HG03575 (cell line): Measurements from ENCODE around the gene DDAH2.

Experiments used
- ATAC-seq: cut with Tn5 transposase; IDR thresholded peaks from one replicate; pipeline ENCODE4 v1.9.1; 2021; ENCODE audit not compliant: unreplicated experiment, insufficient number of reproducible peaks, low FRiP score; ENCODE audit errors: extremely low read depth

The DDAH2 gene, protein sequence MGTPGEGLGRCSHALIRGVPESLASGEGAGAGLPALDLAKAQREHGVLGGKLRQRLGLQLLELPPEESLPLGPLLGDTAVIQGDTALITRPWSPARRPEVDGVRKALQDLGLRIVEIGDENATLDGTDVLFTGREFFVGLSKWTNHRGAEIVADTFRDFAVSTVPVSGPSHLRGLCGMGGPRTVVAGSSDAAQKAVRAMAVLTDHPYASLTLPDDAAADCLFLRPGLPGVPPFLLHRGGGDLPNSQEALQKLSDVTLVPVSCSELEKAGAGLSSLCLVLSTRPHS

DNA sequence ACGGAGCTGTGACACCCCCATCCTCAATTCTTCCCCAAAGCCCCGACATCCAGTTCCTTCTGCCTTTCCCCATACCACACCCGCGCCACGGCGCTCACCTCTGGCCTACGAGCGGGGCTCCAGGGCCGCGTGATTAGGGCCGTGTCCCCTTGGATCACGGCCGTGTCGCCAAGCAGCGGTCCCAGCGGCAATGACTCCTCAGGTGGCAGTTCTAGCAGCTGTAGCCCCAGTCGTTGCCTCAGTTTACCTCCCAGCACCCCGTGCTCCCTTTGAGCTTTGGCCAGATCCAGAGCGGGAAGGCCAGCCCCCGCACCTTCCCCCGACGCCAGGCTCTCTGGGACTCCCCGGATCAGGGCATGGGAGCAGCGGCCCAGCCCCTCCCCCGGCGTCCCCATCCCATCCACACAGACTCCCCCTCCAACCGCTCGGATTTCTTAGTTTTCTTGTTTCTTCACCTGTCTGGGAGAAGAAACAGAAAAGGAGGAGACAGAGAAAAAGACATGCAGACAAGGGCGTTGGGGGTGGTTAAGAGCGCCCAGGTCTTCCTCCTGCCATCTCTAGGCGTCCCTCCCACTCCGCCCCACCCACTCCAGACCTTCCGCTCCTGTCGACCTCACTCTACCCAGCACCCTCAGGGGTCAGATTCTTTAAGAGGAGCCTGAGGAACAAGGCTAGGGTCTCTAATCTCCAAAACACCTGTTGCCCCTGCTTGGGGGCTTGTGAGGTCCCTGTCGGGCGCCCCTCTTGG lies at the start of gene DDAH2:
TSS of gene DDAH2 (minus strand) at position 533 of the 748 bp plus-strand sequence. CDS start at position 395, 138 bp downstream.
- ATAC-seq: no peak

DNA sequence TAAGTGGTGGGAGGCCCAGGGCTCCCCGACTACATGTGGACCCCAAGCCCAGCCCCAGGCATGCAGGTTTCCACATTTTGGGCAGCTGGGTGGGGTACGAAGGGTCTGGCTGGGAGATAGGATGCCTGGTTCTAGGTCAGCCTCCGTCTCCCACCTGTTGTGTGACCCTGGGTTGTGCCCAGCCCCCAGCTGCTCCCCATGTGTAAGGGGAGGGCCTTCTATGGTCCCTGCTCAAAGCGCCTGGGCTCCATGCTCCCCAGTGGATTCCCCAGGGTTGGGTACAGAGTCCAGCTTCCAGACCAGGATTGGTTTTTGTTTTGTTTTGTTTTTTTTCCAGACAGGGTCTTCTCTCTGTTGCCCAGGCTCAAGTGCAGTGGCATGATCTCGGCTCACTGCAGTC lies 49.1 kb upstream of the DDAH2 start:
- no peak for ATAC-seq

DNA sequence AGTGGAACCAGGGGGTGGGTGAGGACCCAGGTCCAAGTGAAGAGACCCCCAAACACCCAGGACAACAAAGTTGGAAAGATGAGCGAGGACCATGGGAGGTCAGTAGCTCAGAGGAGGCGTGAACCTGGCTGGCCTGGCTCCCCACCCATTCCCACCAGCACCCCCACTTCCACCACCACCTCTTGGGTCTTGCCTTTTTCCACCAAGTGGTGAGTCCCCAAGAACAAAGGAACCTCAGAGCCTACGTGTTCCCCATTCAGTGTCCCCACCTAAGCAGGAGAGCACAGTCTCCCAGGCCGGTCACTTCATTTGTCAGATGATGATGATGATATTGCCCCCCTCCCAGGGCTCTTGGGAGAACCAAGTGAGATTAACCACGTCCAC lies 48.6 kb upstream of the DDAH2 start:
- no peak for ATAC-seq

DNA sequence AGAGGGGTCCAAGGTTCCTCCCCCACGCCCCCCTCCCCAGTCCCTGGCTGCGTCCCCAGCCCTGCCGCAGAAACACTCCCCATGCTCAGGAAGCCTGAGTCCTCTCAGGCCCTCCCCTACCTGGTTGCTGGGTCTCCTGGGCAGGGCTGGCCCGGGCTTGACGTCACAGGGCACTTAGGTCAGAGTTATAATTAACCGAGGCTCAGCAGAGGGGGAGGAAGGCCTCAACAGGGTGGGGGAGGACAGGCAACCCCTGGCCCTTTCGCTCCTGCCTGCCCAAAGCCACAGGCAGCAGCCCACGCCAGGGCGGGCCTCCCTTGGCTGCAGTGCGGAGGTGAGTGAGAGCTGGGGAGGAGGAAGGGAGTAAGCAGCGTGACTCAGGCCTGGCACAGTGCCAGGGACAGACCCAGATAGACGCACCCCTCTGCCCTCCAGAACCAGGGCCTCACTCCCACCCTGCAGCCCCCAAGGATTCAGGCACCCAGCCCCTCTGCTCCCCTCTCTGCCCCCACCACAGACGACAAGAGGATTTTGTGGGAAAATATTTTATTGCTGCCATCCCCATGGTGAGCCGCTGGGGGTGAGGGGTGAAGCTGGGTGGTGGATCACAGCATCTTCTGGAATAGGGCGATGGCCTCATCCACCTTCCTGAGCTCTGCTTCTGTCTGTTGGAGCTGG lies 48.0 kb upstream of the DDAH2 start, which contains the start of gene VWA7:
TSS of gene VWA7 (minus strand) at position 340 of the 678 bp plus-strand sequence. CDS start 549 bp downstream, outside the sequence.
- no peak for ATAC-seq

DNA sequence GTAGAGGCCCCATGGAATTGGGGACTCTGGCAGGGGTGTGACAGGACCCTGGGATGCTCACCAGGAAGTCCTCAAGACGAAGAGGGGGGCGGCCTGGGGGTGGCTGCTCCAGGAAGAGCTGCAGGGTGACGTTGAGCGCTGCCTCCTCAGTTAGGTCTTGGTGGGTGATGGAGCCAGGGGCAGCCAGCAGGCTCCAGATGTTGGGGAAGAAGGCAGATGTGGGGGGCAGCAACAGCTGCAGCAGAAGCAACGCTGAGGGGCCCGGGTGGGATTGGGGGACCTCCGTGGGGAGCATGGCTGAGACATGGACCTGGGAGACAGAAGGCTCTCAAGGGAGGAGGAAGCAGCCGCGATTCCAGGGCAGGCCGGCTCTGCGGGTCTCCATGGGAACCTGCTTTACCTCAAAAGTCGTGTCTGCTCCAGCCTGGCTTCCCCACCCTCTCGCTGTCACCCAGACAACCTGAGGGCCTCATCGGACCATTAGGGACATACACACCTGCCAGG lies 47.4 kb upstream of the DDAH2 start:
- no peak for ATAC-seq

DNA sequence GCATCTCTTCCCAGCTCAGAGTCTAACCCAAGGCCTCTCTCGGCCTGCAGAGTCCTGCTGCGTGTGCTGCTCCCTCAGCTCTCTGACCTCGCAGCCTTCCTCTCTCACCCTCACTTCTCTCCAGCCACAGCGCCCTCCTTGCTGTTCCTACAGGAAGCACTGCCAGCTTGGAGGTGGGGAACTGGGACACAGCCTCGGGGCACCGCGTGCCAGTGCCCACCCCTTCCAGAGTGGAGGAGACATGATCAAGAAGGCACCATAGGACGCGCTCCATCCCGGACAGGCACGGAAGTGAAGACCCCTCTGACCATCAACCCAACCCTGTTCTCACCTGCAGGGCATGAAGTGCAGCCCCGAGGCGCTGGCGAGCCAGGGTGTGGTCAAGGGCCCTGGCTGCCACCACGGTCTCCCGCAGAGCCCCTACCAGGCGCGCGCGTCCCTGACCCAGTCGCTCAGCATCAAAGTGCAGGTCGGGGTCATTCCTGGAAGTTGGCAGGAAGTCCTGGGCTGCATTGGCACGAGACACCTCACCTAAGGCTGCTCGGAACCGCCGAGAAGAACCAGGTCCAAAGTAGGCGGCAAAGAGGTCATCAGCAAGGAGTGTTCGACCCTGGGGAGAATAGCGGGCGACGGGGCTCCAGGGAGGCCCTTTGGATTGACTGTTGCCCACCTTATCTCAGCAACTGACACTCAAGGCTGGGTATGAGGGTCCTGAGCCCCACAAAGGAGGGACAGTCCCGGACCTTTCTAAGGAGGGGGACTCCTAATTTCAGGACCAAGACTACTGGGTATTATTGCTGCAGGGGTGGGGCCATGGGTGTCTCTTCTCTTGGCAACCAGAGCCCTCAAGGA lies 46.8 kb upstream of the DDAH2 start:
- no peak for ATAC-seq

DNA sequence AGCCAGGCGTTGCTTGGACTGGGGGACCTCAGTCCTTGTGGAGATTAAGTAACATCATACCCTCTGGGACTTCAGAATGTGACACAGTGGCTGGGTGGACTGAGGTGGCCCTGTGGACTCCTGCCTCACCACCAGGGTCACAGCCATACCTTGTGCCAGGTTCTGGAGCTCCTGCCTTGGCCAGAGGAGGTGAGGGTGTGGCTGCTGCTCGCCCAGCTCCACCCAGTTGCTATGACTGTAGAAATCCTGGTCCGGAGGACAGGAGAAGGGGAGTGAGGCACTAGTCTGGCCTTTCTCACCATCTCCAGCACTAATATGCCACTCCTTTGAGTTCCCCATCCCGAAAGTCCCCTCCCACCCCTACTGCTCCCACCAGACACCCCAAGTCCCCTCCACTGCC lies 46.1 kb upstream of the DDAH2 start:
- no peak for ATAC-seq

DNA sequence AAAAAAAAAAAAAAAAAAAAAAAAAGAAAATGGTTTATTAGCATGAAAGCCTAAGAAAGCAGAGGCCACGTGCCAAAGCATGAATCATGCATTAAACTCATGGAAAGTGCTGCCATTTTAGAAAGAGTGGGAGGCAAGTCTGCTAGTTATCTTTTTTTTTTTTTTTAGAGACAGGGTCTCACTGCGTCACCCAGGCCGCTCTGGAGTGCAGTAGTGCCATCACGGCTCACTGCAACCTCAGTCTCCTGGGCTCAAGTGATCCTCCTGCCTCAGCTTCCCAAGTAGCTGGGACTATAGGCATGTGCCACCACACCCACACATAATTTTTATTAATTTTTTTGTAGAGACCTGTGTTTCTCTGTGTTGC lies 42.9 kb upstream of the DDAH2 start:
- ATAC-seq: no peak

DNA sequence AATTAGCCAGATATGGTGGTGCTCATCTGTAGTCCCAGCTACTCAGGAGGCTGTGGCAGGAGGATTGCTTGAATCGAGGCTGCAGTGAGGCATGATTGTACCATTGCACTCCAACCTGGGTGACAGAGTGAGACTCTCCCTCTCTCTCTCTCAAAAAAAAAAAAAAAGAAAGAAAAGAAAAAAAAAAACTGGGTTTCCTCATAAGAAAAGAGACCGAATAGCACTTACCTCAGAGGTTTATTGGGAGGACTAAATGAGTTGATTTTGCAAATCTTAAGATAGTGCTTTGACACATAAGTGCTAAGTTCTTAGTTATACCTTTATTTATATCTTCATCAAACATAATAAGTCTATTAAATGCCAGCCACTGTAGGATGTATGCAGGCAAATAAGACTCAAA lies 41.8 kb upstream of the DDAH2 start:
- no peak for ATAC-seq

DNA sequence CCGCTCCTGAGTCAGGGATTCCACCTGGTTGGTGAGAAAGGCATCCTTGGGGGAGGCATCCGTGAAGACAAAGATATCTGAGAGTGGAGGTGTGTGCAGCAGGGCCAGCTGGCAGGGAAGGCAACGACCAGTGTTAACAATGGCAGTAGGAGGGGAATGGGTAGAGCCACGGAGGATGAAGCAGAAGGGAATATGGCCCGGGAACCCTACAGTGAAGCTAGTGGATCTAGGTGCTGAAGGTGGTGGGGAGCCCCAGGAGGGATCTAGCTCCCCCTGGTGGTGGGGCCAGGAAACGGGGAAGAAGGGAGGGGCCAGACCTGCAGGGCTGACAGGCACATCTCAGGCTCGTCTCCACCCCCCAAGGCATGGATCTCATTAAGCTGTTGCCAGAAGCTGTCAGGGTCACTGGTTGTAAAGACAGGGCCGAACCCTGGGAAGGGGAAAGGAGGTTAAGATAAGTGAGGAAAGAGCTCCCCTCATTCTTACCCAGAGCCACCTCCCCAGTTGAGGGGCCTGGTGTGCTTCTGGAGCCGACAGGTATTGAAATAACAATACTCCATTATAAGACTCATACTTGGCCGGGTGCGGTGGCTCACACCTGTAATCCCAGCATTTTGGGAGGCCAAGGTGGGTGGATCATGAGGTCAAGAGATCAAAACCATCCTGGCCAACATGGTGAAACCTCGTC lies 40.7 kb upstream of the DDAH2 start:
- ATAC-seq: no peak

DNA sequence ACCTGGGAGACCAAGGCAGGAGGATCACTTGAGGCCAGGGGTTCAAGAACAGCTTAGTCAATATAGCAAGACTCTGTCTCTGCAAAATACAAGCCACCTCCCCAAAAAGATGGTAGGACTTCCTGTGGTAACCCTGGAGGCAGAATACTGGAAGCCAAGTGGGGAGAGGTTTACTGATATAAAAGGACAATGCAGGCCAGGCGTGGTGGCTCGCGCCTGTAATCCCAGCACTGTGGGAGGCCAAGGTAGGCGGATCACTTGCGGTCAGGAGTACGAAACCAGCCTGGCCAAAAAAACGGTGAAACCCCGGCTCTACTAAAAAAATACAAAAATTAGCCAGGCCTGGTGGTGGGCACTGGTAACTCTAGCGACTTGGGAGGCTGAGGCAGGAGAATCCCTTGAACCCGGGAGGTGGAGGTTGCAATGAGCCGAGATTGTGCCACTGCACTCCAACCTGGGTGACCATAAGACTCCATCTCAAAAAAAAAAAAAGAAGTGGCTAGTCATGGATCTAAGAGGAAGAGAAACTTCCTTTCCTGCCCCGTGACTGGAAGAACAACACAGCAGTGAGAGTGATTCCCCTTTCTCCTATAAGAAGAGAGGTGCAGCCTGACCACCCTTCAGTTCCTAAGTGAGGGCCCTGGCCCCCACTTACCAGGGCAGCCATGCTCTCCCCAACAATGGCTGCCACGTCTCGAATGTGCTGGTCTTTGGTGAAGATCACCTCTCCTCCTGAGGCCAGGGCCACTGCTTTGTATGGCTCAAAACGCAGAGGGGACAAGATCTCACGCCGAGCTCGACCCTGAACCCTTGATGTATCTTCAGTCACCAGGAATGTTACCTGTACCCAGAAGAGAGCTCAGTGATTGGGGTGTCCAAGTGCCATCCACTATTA lies 39.5 kb upstream of the DDAH2 start:
- ATAC-seq: no peak

DNA sequence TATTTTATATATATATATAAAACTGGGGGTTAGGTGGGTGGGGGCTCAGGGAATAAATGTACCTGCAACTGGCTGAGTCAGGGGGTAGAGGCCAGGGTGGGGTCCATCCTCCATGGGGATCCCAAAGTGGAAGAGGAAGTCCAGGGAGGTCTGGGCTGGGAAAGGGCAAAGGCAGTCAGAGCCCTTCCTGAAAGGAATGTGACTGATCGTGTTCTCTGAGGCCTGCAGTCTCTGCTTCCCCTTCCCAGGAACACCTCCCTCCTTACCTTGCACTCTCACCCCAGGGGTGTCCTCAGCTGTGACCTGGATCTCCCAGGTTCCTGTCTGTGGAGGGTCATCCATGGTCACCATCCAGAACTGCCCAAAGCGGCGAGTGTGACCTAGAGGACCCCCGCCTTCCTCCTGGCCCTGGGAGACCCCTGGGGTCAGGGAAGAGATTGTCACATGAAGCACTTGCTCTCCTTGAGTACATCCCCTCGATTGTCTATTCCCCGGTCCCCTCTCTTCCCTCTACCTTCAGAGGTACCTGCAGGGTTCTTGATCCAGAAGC lies 38.1 kb upstream of the DDAH2 start:
- ATAC-seq: no peak

DNA sequence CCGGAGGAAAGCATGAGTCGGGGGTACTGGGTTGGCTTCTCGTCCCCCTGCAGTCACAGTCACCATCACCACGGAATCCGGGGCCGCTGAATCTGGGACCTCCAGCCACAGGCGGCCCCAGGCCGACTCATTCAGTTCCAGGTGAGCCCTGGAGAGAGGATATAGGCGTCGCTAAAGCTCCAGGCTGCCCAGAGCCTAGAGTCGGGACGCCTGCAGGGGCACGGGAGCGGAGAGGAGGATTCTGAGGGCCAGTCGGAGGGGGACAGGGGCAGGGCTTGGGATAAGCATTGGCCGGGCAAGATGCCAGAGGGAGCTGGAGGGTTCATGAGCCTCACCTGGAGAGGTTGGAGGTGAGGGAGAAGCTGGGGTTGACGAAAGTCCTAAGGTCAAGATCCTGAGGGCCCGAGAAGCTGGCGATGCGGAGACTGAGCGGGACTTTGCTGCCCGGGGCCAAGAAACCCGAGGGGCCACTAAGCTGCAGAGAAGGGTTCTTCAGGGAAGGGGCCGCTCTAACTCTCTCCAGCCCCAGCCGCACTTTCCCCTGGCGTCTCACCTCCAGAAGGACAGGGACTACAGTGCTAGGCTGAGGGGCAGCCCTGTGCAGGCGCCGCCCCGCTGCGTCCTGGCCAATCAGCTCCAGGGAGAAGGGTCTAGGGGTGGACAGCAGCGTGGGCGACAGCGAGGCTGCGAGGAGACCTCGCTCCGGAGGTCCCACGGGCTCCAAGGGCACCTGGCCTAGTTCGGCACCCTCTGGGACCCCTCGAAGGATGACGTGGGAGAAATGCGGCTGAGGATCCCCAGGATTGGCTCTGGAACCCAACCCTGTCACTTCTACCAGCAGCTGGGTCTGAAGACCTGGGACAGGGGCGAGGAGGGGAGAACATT lies 37.1 kb upstream of the DDAH2 start:
- ATAC-seq: no peak

DNA sequence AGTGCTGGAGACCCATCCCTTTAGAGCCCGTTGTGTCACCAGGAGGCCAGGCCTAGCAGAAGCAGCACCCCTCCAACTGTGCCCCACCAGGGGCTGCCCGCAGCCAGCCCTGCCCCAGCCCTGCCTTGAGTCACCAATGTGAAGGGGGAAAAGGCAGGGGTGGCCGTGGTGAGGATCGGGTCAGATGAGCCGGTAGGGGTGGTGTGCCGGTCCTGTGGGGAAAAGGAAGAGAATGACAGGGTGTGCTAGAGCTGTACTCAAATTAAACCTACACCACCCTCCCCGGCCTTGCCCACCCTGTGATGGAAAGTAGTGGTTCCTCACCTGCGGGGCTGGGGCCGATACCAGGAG lies 36.4 kb upstream of the DDAH2 start:
- ATAC-seq: no peak

DNA sequence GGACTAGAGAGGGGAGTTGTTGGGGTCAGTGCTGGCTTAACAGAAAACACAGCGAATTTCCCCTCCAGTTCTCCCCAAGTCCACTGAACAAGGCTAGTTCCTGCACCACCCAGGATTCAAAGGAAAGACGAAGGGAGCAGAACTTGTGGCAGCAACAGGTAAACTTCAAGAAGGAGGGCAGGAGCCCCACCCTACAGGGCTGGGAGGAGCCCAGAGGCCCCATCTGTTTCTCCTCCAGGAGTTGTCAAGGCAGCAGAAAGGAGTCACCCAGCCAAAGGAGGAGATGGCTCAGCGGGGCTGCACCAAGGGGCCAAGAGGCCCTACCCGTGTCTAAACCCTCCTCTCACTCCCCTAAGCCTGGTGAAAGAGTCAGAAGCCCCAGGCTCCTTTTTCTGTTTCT lies 35.1 kb upstream of the DDAH2 start:
- ATAC-seq: no peak

DNA sequence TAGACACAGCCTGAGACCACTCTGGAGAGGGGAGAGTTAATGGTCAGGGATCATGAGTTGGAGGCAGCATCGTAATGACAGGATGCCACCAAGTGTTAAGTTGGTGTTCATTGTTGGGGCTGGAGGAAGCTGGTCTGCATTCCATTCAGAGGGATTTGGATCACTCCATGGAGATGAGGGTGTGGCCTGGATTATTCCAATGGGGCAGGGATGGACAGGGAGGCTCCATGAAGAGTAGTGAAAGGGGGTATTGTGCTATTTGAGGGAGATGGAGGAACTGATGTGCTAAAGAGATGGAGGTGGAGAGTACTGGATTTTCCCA lies 34.5 kb upstream of the DDAH2 start:
- no peak for ATAC-seq
